Nucleus accumbens (tissue), 56 donors: ENCODE measurements around the gene TBC1D3E.
"Not testable (repeated sequence)": the region's sequence is repeated elsewhere in the genome, so short reads cannot be mapped to it uniquely, and the experiment has no call there.

Source experiments
- DNase-seq, 56 donors: peaks; one replicate each; lab custom pipeline; 2025; lab: John Stamatoyannopoulos, UW

The TBC1D3E gene

GRCh38 chr17:38127651-38128050 lies at the start of gene TBC1D3E:
TBC1D3E (plus strand) TSS chr17:38127951; CDS start chr17:38129496, 1,545 bp downstream.
- not testable (repeated sequence) for DNase-seq

- DNase-seq = not testable (repeated sequence)
These were observed 40.4 kb upstream of the TBC1D3E start for GRCh38 chr17:38087344-38087743.

- not testable (repeated sequence) for DNase-seq
These were observed 39.6 kb upstream of the TBC1D3E start for GRCh38 chr17:38088120-38088519.

- not testable (repeated sequence) for DNase-seq
These were observed 33.6 kb upstream of the TBC1D3E start for GRCh38 chr17:38094059-38094694.

GRCh38 chr17:38099262-38099661 lies 28.5 kb upstream of the TBC1D3E start:
- DNase-seq = not testable (repeated sequence)

GRCh38 chr17:38119829-38120228 lies 7.9 kb upstream of the TBC1D3E start:
- not testable (repeated sequence) for DNase-seq

GRCh38 chr17:38134860-38135259 lies 7.1 kb downstream of the TBC1D3E start:
- not testable (repeated sequence) for DNase-seq
